HUES64 (cell line): Measurements from ENCODE around the gene OCEL1. TPM values are rescaled to one million over a fixed set of nuclear protein-coding genes. Genes with fewer than 3 reads are reported as not detected.
"Not testable (repeated sequence)": the region's sequence is repeated elsewhere in the genome, so short reads cannot be mapped to it uniquely, and the experiment has no call there.

Experiments
- H3K27ac ChIP-seq: 2 replicates; pipeline ENCODE4 v1.7.0; 2013; ENCODE audit warnings: low read depth, low read length, inconsistent platforms
- H3K27me3 ChIP-seq: 2 replicates; pipeline ENCODE4 v1.6.1; 2013; ENCODE audit warnings: mild to moderate bottlenecking, low read length; ENCODE audit not compliant: insufficient read depth
- H3K36me3 ChIP-seq: 2 replicates; pipeline ENCODE4 v1.6.1; 2013; ENCODE audit warnings: mild to moderate bottlenecking, low read length; ENCODE audit not compliant: insufficient read depth
- H3K4me1 ChIP-seq: 2 replicates; pipeline ENCODE4 v1.6.1; 2013; ENCODE audit warnings: mild to moderate bottlenecking, low read length, moderate library complexity; ENCODE audit not compliant: insufficient read depth
- H3K4me3 ChIP-seq: 2 replicates; pipeline ENCODE4 v1.5.1; 2013; ENCODE audit warnings: mild to moderate bottlenecking, low read length, moderate library complexity
- H3K9ac ChIP-seq: 2 replicates; pipeline ENCODE4 v1.6.1; 2013; ENCODE audit warnings: mild to moderate bottlenecking, low read depth, low read length
- H3K9me3 ChIP-seq: 2 replicates; pipeline ENCODE4 v1.6.1; 2013; ENCODE audit warnings: low read depth, low read length; ENCODE audit not compliant: insufficient read depth
- WGBS: fragments of 150-250, 120-280 bp; methylation state at CpG from one replicate; pipeline ENCODE4 v1.1.7; 2013; ENCODE audit warnings: missing lambda C conversion rate; 5-methylcytosine and 5-hydroxymethylcytosine counted together
- polyA plus RNA-seq, 2 experiments: library from polyadenylated mRNA; stranded (reverse); fragments of 50-300 nt; gene quantifications; one replicate each; pipeline ENCODE4 v1.2.3, GENCODE V29; 2013

Gene OCEL1
- polyA plus RNA-seq (2013, experiment 1 of 2), result 15.9 TPM
- 15.9 TPM for polyA plus RNA-seq (2013, experiment 2 of 2)

GRCh38 chr19:17226002-17226933, at the start of gene OCEL1:
TSS of gene OCEL1 (plus strand) at chr19:17226226. CDS start at chr19:17226248, 22 bp downstream.
- Histone ChIP-seq H3K27ac (peak within 1 kb of the TSS; percentile 99), H3K36me3 (peaks cover 12% of the 10 kb centered on the region), H3K9ac (peak within 1 kb of the TSS; percentile 59), H3K4me3 (peak within 1 kb of the TSS; percentile 73), H3K9me3 (no peaks in the 10 kb centered on the region), H3K27me3 (no peaks in the 10 kb centered on the region), H3K4me1 (no peaks in the 10 kb centered on the region)
- WGBS, result under 1% methylated on average over 90 of the region's 90 CpGs

GRCh38 chr19:17178291-17178690, 47.7 kb upstream of the OCEL1 start:
- Histone ChIP-seq H3K36me3 (peaks cover 35% of the 10 kb centered on the region), H3K4me3 (no peak overlapping the region), H3K27ac (no peak overlapping the region), H3K9ac (no peak overlapping the region), H3K9me3 (no peaks in the 10 kb centered on the region), H3K27me3 (no peaks in the 10 kb centered on the region), H3K4me1 (0 out of 2 replicates have a peak, but pooled peaks cover 3% of the 10 kb centered on the region)
- 94% methylated on average over 10 of the region's 10 CpGs for WGBS

- no peak overlapping the region for H3K9ac ChIP-seq
- H3K9me3 ChIP-seq, result no peaks in the 10 kb centered on the region
- H3K4me1 ChIP-seq, result 0 out of 2 replicates have a peak, but pooled peaks cover 3% of the 10 kb centered on the region
- H3K27me3 ChIP-seq, result no peaks in the 10 kb centered on the region
- peak overlapping the region; percentile 14; the same call in 1 of the 2 replicates for H3K27ac ChIP-seq
- WGBS, result 57% methylated on average over 22 of the region's 22 CpGs
- no peak overlapping the region for H3K4me3 ChIP-seq
- peaks cover 30% of the 10 kb centered on the region for H3K36me3 ChIP-seq
These were observed 44.9 kb upstream of the OCEL1 start for GRCh38 chr19:17180997-17181702.

GRCh38 chr19:17183271-17183761, 42.7 kb upstream of the OCEL1 start:
- peaks cover 34% of the 10 kb centered on the region for H3K36me3 ChIP-seq
- no peaks in the 10 kb centered on the region for H3K27me3 ChIP-seq
- no peak overlapping the region for H3K27ac ChIP-seq
- no peaks in the 10 kb centered on the region for H3K9me3 ChIP-seq
- 0 out of 2 replicates have a peak, but pooled peaks cover 3% of the 10 kb centered on the region for H3K4me1 ChIP-seq
- no peak overlapping the region for H3K4me3 ChIP-seq
- H3K9ac ChIP-seq, result no peak overlapping the region
- 95% methylated on average over 14 of the region's 14 CpGs for WGBS

- no peaks in the 10 kb centered on the region for H3K9me3 ChIP-seq
- H3K4me1 ChIP-seq, result 0 out of 2 replicates have a peak, but pooled peaks cover 3% of the 10 kb centered on the region
- H3K9ac ChIP-seq, result no peak overlapping the region; the same call in 1 of the 2 replicates
- no peaks in the 10 kb centered on the region for H3K27me3 ChIP-seq
- H3K27ac ChIP-seq, result no peak overlapping the region
- 92% methylated on average over 11 of the region's 11 CpGs for WGBS
- H3K36me3 ChIP-seq, result peaks cover 35% of the 10 kb centered on the region
- no peak overlapping the region for H3K4me3 ChIP-seq
These were observed 42.1 kb upstream of the OCEL1 start for GRCh38 chr19:17183858-17184321.

- 95% methylated on average over 12 of the region's 12 CpGs for WGBS
- Histone ChIP-seq H3K27ac (no peak overlapping the region), H3K4me3 (no peak overlapping the region), H3K27me3 (no peaks in the 10 kb centered on the region), H3K9ac (no peak overlapping the region), H3K36me3 (peaks cover 41% of the 10 kb centered on the region), H3K9me3 (no peaks in the 10 kb centered on the region), H3K4me1 (0 out of 2 replicates have a peak, but pooled peaks cover 3% of the 10 kb centered on the region)
These were observed 41.6 kb upstream of the OCEL1 start for GRCh38 chr19:17184371-17184841.

- H3K9ac ChIP-seq, result no peak overlapping the region
- no peaks in the 10 kb centered on the region for H3K27me3 ChIP-seq
- WGBS, result 93% methylated on average over 8 of the region's 8 CpGs
- peaks cover 49% of the 10 kb centered on the region for H3K36me3 ChIP-seq
- no peak overlapping the region for H3K4me3 ChIP-seq
- no peak overlapping the region for H3K27ac ChIP-seq
- 0 out of 2 replicates have a peak, but pooled peaks cover 3% of the 10 kb centered on the region for H3K4me1 ChIP-seq
- H3K9me3 ChIP-seq, result no peaks in the 10 kb centered on the region
These were observed 40.4 kb upstream of the OCEL1 start for GRCh38 chr19:17185590-17185989.

- H3K4me1 ChIP-seq, H3K27ac ChIP-seq, H3K9ac ChIP-seq, H3K27me3 ChIP-seq, H3K4me3 ChIP-seq, H3K9me3 ChIP-seq: not testable (repeated sequence)
- WGBS, result 93% methylated on average over 6 of the region's 6 CpGs
- peaks cover 76% of the 10 kb centered on the region for H3K36me3 ChIP-seq
These were observed 34.3 kb upstream of the OCEL1 start for GRCh38 chr19:17191736-17192135.

GRCh38 chr19:17192751-17193150, 33.3 kb upstream of the OCEL1 start:
- H3K36me3 ChIP-seq, result peaks cover 74% of the 10 kb centered on the region

GRCh38 chr19:17194608-17195007, 31.4 kb upstream of the OCEL1 start:
- H3K27me3 ChIP-seq, result no peaks in the 10 kb centered on the region
- H3K4me3 ChIP-seq, result no peak overlapping the region
- H3K9ac ChIP-seq, result no peak overlapping the region
- WGBS, result 93% methylated on average over 16 of the region's 16 CpGs
- no peaks in the 10 kb centered on the region for H3K9me3 ChIP-seq
- H3K4me1 ChIP-seq, result no peaks in the 10 kb centered on the region
- peaks cover 73% of the 10 kb centered on the region for H3K36me3 ChIP-seq
- H3K27ac ChIP-seq, result no peak overlapping the region

More at GRCh38 chr19:17192751-17193150, 33.3 kb upstream of the OCEL1 start:
- H3K9me3 ChIP-seq, result no peaks in the 10 kb centered on the region
- H3K4me1 ChIP-seq, result no peaks in the 10 kb centered on the region
- H3K4me3 ChIP-seq, result no peak overlapping the region
- 96% methylated on average over 26 of the region's 26 CpGs for WGBS
- no peak overlapping the region for H3K9ac ChIP-seq
- H3K27ac ChIP-seq, result no peak overlapping the region
- no peaks in the 10 kb centered on the region for H3K27me3 ChIP-seq
